GM19463 (cell line): Measurements from ENCODE around the gene IGFL1.
"Not testable (repeated sequence)": the region's sequence is repeated elsewhere in the genome, so short reads cannot be mapped to it uniquely, and the experiment has no call there.

ENCODE experiments used
- ATAC-seq: cut with Tn5 transposase; IDR thresholded peaks from one replicate; pipeline ENCODE4 v1.9.1; 2021; ENCODE audit warnings: mild to moderate bottlenecking, moderate library complexity; ENCODE audit not compliant: unreplicated experiment

IGFL1 gene

DNA sequence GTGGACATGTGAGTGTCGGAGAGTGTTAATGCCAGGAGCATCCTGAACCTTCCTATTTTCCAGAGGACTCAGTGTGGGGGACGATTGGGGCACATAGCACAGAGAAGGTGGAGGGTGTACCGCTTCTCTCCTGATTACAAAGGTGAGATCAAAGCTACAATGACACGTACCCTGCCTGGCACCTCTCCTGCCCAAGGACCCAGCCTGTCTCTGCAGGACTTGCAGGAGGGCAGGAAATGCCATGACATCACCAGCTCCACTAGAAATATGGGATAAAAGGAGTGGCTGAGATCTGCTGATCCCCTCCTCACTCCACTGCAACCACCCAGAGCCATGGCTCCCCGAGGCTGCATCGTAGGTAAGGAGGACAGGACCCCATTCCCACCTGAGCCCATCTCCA is at the start of gene IGFL1:
Gene IGFL1 (plus strand): TSS at position 301 of the 400 bp plus-strand sequence. CDS start 33 bp downstream, at position 334.
- no peak for ATAC-seq

DNA sequence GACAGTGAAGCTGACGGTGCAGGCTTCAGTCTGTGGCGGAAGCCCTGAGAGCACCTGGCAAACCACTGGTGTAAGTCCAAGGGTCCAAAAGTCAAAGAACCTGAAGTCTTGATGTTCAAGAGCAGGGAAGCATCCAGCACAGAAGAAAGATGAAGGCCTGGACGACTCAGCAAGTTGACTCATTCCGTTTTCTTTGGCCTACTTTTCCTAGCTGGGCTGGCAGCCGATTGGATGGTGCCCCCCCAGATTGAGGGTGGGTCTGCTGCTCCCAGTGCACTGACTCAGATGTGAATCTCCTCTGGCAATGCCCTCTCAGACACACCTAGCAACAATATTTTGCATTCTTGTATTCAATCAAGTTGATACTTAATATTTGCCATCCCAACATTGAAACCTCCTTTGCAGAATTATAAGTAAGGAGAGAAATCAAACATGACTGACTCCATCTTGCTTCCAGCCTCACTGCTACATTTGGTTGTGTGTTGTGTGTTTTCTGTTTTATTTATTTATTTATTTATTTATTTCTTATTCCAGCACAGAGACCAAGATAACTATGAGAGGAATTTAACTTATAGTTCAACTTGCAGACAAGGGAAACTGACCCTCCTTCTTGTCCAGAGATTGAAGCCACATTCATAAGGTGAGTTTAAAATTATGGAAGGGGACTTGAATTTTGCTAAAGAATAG is 48.7 kb upstream of the IGFL1 start:
- no peak for ATAC-seq

DNA sequence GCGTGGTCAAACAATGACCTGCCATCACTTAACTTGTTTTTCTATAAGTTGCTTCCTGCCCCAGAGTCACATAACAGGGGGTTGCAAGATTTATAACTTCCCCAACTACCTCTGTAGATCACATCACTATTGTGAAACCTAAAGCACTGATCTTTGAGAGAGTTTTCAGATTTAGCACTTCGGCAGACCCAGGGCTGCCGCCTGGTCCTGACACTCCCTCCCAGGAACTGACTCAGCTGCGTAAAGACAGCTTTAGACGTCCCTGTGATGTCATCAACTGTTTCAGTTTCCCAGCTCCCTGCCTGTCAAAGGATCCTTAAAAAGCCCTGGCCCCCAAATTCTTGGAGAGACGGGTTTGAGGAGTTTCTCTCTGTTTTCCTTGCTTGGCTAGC is 48.2 kb upstream of the IGFL1 start:
- no peak for ATAC-seq

- ATAC-seq = no peak
Observed at GRCh38 chr19:46182476-46182875, 47.1 kb upstream of the IGFL1 start.

GRCh38 chr19:46184775-46185710 is 44.5 kb upstream of the IGFL1 start:
- ATAC-seq = not testable (repeated sequence)

DNA sequence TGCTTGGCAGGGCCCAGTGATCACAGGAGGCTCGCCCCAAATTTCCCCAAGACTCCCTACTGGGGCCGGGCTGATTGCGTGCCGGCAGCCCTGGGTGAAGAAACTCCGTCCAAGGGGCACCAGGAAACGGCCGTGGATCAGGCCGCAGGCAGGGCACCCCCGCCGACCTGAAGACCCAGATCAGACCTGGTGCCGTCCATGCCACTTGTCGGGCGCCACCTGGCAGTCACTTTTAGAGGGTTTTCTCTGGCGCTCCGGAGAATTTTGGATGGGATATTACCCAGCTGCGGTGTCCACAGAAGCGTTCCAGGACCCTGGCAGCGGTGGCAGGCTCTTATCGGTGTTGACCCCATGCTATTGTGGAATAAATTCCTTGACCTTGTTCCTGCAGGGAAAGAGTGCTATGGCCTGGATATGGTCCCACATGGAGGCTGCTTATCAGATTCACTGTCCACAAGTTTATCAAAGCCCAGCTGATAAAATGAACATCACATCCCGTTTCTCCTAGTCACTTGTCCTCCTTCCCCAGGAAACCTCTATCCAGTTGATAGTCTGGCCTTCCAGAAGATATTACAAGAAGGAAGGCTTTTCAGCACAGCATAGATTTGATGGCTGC is 43.3 kb upstream of the IGFL1 start:
- no peak for ATAC-seq

DNA sequence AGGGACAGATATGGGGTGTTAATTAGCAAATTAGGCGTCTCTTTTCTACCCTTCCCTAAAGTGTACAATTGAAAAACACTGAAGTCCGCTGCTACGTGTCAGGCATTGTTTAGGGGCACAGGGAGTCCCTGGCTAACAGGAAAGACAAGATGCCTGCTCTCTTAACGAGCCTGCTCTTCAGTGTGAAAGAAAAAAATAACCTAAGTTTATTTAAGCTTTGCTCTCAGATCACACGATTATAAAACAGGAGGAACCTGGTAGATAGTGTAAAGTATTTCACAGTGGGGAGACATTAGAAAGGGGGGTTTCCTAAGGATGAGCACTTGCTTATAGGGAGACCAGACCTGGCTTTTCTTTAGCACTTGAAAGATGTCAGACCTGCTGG is 42.8 kb upstream of the IGFL1 start:
- no peak for ATAC-seq

- no peak for ATAC-seq
Observed at GRCh38 chr19:46189971-46190888, 39.3 kb upstream of the IGFL1 start.

GRCh38 chr19:46191356-46191755 is 38.2 kb upstream of the IGFL1 start:
- no peak for ATAC-seq

DNA sequence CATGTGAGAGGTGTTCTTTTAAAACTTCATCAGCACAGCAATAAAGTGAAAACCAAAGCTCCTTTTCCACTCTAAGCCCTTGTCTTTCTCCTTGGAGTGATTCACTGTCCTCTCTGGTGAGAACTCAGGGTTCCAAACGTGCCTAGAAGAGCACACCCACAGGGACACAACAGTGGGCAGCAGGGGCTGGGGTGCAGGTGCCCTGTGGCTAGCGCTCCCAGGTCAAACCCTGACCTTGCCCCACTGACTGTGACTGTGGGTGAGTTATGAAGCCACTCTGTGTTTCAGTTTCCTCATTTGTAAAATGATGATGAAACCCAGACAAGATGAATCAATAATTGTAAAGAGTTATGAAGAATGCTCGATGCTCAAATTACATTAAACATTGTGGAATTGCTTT is 37.6 kb upstream of the IGFL1 start:
- ATAC-seq = no peak

DNA sequence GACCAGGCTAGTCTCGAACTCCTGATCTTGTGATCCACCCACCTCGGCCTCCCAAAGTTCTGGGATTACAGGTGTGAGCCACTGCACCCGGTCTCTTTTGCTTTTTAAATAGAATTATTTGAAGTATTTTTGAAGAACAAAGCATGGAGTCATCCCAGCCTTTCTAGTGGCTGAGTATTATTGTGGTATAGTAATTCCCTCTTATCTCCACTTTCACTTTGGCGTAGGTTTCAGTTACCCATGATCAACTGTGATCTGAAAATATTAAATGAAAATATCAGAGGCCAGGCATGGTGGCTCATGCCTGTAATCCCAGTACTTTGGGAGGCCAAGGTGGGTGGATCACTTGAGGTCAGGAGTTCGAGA is 36.9 kb upstream of the IGFL1 start:
- not testable (repeated sequence) for ATAC-seq

- ATAC-seq = no peak
Observed at GRCh38 chr19:46192992-46193650, 36.4 kb upstream of the IGFL1 start.

GRCh38 chr19:46193678-46194077 is 35.9 kb upstream of the IGFL1 start:
- ATAC-seq = no peak

DNA sequence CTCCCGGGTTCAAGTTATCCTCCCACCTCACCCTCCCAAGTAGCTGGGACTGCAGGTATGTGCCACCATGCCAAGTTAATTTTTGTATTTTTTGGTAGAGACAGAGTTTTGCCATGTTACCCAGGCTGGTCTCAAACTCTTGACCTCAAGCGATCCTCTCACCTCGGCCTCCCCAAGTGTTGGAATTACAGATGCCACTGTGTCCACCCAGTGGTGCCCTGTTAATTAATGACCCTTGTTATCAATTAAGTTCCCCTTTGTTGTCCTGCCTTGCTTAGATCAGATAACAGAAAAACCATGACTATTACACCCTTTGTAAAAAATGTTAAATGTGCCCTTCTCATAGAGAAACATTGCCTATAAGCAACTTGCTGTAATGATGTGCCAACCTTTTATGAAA is 34.4 kb upstream of the IGFL1 start:
- no peak for ATAC-seq

DNA sequence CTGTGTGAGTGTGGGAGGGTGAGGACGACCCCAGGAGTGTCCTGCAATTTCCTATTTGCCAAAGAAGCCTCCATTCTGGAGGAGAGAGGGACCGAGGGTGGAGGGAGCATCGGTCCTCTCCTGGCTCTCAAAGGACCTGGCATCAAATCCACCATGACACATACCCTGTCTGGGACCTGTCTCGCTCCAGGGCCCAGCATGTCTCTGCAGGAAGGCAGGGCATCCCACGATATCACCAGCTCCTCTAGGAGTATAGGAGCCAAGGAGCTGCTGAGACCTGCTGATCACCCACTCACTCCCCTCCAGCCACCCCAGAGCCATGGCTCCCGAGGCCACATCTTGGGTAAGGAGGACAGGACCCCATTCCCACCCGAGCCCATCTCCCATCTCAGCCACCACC is 33.6 kb upstream of the IGFL1 start:
- not testable (repeated sequence) for ATAC-seq

GRCh38 chr19:46196410-46197124 is 33.0 kb upstream of the IGFL1 start:
- no peak for ATAC-seq

DNA sequence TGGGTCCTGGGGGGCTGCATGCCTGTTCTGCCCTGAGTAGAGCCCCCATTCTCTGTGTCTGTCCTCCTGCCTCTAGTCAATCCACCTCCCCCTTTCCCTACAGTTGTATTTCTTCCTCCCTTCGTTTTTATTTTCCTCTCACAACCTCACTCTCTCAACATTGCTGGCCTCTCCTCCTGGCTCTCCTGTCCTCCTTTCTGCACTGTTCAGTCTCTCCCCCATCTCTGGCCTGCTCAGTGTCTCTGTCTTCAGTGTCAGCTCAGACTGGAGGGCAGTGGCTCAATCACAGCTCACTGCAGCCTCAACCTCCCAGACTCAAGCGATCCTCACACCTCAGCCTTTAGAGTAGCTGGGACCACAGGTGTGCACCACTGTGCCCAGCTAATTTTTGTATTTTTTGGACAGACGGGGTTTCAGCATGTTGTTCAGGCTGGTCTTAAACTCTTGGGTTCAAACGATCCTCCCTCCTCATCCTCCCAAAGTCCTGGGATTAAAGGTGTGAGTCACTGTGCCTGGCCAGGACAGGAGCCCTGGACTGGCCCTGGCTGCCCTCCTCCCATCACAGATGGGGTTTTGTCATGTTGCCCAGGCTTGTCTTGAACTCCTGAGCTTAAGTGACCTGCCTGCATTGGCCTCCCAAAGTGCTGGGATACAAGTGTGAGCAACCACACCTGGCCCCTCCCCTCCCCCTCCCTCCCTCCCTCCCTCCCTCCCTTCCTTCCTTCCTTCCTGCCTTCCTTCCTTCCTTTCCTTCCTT is 32.0 kb upstream of the IGFL1 start:
- no peak for ATAC-seq

DNA sequence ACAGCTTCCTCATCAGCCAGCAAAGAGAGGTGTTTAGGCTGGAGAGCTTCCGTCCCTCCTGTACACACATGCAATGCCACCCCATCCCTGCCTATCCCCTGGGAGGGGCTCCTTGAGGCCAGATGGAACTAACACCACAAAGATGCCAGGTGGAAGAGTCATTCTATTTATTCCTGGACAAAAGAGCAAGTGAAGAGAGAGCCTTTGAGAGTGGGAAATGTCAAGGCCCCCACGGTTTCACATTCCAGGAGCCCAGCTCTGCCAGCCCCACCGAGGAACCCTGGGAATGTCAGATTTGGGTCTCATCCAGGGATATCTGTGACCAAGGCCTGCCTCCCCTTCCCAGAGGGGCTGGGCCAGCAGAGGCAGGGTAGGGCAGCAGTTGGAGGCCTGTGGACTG is 30.8 kb upstream of the IGFL1 start:
- ATAC-seq = no peak
